Stimulated activated naive CD8-positive, alpha-beta T cell treated with anti-CD3 and anti-CD28 coated beads, Interleukin-15, Interleukin-2, amounts not matched to agents 100 U/mL and 50 U/mL, for 24 hours (primary cell): Measurements from ENCODE around the gene SLC2A4RG.
A peak's percentile ranks its signal among the peaks of the same experiment; 100 is the strongest.

Source experiments
- ATAC-seq: fragments of 150-1000 bp; cut with Tn5 transposase; one replicate; pipeline ENCODE4 v1.10.0; 2021
- DNase-seq: peaks from one replicate; pipeline ENCODE4 v3.0.0; 2021

The SLC2A4RG gene

GRCh38 chr20:63740627-63741353, 1.2 kb downstream of the SLC2A4RG start:
- peak; percentile 39 for DNase-seq

GRCh38 chr20:63741354-63741675, 1.7 kb downstream of the SLC2A4RG start:
- ATAC-seq (no peak), DNase-seq (no peak)

More at GRCh38 chr20:63740627-63741353, 1.2 kb downstream of the SLC2A4RG start:
- ATAC-seq = no peak

- ATAC-seq = no peak
- DNase-seq = no peak
Measured at GRCh38 chr20:63741676-63742380, 2.3 kb downstream of the SLC2A4RG start.

GRCh38 chr20:63742381-63743024, 2.9 kb downstream of the SLC2A4RG start:
- ATAC-seq (no peak), DNase-seq (no peak)

GRCh38 chr20:63743210-63743970, 3.8 kb downstream of the SLC2A4RG start:
- DNase-seq (no peak), ATAC-seq (no peak)

GRCh38 chr20:63744158-63744557, 4.6 kb downstream of the SLC2A4RG start:
- no peak for DNase-seq

GRCh38 chr20:63744574-63745423, 5.2 kb downstream of the SLC2A4RG start:
- no peak for ATAC-seq
- no peak for DNase-seq

More at GRCh38 chr20:63744158-63744557, 4.6 kb downstream of the SLC2A4RG start:
- ATAC-seq = no peak

- no peak for ATAC-seq
- no peak for DNase-seq
Measured at GRCh38 chr20:63745424-63745805, 5.8 kb downstream of the SLC2A4RG start.

GRCh38 chr20:63745961-63746731, 6.6 kb downstream of the SLC2A4RG start:
- no peak for DNase-seq
- no peak for ATAC-seq

GRCh38 chr20:63746751-63747315, 7.3 kb downstream of the SLC2A4RG start:
- ATAC-seq = no peak
- DNase-seq = no peak

- DNase-seq (no peak), ATAC-seq (no peak)
Measured at GRCh38 chr20:63747622-63748069, 8.1 kb downstream of the SLC2A4RG start.

- DNase-seq (no peak), ATAC-seq (no peak)
Measured at GRCh38 chr20:63748070-63748933, 8.7 kb downstream of the SLC2A4RG start.

- ATAC-seq (no peak), DNase-seq (no peak)
Measured at GRCh38 chr20:63748934-63749270, 9.3 kb downstream of the SLC2A4RG start.

- ATAC-seq (no peak), DNase-seq (no peak)
Measured at GRCh38 chr20:63749597-63750508, 10.3 kb downstream of the SLC2A4RG start.

- ATAC-seq (peak; percentile 74), DNase-seq (peak; percentile 68)
Measured at GRCh38 chr20:63750807-63751470, 11.4 kb downstream of the SLC2A4RG start.

- DNase-seq (peak; percentile 43), ATAC-seq (no peak)
Measured at GRCh38 chr20:63751471-63752271, 12.1 kb downstream of the SLC2A4RG start.
